ENCODE measurements around the gene DPP7.

Gene DPP7

DNA sequence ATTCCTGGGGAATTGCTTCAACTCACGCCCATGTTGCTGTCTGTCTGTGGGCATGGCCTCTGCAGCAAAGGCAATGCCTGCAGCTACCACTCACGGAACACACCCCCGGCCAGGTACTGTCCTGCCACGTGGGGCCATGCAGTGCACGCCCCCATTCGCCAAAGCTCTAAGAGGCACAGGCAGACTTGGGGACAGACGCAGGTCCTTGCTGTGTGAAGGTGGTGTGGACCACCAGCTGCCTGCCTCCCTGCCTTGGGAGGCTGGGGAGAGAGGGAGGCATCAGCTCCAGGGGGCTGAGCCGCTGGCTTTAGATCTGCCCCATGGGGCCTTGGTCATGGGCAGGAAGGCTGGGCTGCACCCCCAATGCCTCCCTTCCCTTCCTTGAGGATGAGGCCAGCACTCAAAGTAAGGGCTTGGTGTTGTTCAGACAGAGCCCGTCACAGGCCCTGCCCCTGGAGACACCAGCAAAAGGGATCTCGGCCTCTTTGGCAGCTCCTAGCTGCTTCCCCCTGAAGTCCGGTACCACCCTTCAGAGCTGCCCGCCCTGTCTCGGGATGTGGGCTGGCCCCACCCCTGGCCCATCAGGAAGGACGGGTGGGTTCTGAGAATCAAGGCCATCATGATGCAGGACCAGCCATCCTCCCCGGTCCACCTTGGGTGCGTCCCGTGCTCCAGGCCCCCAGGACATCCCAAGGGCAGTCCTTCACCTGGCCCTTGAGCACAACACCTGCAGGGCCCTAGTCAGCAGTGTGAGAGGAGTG, 26.7 kb upstream of the DPP7 start:
- TF ChIP-seq, protein P1, sequence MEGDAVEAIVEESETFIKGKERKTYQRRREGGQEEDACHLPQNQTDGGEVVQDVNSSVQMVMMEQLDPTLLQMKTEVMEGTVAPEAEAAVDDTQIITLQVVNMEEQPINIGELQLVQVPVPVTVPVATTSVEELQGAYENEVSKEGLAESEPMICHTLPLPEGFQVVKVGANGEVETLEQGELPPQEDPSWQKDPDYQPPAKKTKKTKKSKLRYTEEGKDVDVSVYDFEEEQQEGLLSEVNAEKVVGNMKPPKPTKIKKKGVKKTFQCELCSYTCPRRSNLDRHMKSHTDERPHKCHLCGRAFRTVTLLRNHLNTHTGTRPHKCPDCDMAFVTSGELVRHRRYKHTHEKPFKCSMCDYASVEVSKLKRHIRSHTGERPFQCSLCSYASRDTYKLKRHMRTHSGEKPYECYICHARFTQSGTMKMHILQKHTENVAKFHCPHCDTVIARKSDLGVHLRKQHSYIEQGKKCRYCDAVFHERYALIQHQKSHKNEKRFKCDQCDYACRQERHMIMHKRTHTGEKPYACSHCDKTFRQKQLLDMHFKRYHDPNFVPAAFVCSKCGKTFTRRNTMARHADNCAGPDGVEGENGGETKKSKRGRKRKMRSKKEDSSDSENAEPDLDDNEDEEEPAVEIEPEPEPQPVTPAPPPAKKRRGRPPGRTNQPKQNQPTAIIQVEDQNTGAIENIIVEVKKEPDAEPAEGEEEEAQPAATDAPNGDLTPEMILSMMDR (IDR thresholded peaks at IDR 0.05; ENCODE audit: insufficient read depth, low read depth, low read length, missing control alignments) = no peak
- DNase-seq (ENCODE audit: low read depth) = no peak
- H3K4me3 ChIP-seq (ENCODE audit: low read depth, low read length) = no peak overlapping the region

DNA sequence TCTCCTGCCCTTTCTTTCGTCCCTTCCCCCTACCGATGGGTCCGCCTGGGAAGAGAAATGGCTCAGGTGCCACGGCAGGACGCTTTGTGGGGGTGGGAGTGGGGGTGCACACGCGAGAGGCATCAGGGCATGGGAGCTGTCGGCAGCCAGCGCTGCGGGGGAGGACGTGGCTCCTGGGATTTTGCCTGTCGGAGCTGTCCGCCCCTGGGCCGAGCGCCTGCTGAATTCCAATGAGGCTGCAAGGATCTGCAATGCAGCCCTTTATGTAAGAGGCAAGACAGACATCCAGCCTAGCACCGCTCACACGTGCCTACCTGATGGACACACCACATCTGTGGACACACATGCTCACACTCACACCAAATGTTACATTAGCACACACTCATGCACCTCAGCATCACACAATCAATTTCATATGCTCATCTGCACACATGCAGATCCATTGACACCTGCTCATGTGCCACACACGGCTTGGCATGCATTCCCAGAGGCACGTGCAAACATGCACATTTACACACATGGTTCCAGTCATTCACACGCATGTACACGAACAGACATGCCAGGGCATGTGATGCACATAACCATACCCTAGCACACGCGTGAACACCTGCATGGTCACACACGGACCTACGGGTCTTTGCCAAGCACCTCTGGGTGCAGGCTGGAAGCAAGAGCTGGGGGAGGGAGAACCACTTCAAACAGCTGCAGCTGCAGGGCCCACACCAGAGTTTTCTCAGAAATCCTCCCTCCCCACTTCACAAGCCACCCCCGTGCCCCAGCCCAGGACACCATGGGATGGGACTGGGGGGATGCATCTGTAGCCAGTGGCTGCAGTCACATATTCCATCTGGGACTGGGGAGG, 25.8 kb upstream of the DPP7 start:
- H3K4me3 ChIP-seq (ENCODE audit: low read depth, low read length) = no peak overlapping the region
- no peak for DNase-seq (ENCODE audit: low read depth)
- TF ChIP-seq, protein P1 (IDR thresholded peaks at IDR 0.05; ENCODE audit: insufficient read depth, low read depth, low read length, missing control alignments) = no peak

DNA sequence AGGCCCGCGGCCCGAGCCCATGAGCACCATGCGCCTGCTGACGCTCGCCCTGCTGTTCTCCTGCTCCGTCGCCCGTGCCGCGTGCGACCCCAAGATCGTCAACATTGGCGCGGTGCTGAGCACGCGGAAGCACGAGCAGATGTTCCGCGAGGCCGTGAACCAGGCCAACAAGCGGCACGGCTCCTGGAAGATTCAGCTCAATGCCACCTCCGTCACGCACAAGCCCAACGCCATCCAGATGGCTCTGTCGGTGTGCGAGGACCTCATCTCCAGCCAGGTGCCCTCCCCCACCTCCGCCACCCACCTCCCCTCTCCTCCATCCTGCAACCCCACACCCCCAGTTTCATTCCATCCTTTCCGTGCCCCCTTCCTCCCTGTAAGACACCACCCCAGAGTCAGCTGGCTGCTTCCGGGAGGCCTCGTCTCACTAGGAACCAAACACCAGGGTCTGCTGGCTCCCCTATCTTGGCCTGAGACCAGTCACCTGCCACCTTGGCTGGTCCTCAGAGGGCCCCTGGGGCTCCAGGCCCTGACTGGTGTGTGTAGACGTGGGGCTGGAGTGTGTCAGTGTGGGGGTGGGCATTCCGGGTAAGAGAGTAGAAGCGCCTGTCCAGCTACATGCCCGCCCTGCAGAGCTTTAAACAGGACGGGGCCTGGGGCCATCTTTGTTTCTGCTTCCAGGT, 25.1 kb upstream of the DPP7 start:
- DNase-seq (ENCODE audit: low read depth) = no peak
- no peak overlapping the region for H3K4me3 ChIP-seq (ENCODE audit: low read depth, low read length)
- TF ChIP-seq, protein P1 (IDR thresholded peaks at IDR 0.05; ENCODE audit: insufficient read depth, low read depth, low read length, missing control alignments) = no peak

DNA sequence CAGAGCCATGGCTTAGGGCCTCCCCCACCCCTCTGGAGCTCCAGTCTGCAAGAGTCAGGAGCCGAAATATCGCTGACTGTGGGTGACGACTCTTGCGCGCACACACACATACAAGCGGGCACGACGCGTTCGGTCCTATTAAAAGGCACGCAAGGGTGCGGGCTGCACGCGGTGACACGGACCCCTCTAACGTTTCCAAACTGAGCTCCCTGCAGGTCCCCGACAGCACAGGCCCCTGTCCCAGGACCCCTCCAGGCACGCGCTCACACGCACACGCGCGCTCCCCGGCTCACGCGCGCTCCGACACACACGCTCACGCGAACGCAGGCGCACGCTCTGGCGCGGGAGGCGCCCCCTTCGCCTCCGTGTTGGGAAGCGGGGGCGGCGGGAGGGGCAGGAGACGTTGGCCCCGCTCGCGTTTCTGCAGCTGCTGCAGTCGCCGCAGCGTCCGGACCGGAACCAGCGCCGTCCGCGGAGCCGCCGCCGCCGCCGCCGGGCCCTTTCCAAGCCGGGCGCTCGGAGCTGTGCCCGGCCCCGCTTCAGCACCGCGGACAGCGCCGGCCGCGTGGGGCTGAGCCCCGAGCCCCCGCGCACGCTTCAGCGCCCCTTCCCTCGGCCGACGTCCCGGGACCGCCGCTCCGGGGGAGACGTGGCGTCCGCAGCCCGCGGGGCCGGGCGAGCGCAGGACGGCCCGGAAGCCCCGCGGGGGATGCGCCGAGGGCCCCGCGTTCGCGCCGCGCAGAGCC, 24.4 kb upstream of the DPP7 start, which contains the start of gene GRIN1:
Gene GRIN1, plus strand, starts transcription at position 433 of the 746 bp plus-strand sequence. CDS start 333 bp downstream, outside the sequence.
- DNase-seq (ENCODE audit: low read depth) = no peak
- TF ChIP-seq, protein P1 (IDR thresholded peaks at IDR 0.05; ENCODE audit: insufficient read depth, low read depth, low read length, missing control alignments) = no peak
- no peak within 1 kb of the TSS for H3K4me3 ChIP-seq (ENCODE audit: low read depth, low read length)

DNA sequence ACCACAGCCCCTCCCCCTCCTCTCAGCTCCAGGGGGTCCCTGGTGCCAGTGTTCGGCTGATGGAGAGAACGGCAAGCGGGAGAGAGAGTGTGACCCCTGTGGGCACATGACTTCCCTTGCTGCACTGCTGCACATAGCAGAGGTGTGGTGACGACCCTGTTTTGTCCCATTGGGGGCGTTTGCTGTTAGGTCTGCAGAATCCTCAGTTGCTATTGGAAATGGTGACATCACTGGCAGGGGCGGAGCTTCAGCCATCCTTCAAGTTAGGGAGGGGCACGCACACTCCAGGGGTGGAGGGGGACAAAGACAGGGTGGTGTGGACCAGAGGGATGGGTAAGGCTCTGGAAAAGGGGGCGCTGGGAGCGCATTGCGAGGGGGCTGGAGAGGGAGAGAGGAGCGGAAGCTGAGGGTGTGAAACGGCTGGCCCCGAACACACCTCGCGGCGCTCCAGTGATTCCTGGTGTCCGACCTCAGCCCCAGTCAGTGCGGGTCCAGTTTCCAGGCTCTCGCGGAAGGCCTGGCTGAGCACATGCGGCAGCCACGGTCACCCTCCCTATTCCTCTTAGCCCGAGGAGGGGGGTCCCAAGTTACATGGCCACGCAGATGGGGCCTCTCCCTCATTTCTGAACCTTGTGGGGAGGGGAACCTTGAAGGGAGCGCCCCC, 23.7 kb upstream of the DPP7 start:
- no peak overlapping the region for H3K4me3 ChIP-seq (ENCODE audit: low read depth, low read length)
- TF ChIP-seq, protein P1 (IDR thresholded peaks at IDR 0.05; ENCODE audit: insufficient read depth, low read depth, low read length, missing control alignments) = no peak
- DNase-seq (ENCODE audit: low read depth) = no peak

Data from GM12865 (cell line).